Epidermal melanocyte (primary cell): Measurements from ENCODE around the gene SERPINB7.

ENCODE experiments used
- DNase-seq: peaks from one replicate; pipeline ENCODE4 v3.0.0; 2011; ENCODE audit warnings: low spot score; ENCODE audit not compliant: insufficient read length

SERPINB7 gene

DNA sequence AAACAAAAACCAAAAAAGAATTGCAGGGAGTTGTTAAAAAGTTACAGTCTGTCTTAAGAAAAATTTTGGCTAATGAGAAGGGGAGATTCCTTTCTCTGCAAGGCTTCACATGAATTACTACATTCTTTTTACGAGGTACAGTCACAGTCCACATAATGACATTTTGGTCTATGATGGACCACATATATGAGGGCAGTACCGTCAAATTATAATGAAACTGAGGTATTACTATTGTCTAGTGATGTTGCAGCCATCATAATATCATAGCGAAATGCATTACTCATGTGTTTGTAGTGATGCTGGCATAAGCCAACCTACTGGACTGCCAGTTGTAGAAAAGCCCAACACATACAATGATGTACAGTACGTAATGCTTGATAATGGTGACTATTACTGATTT, 12.5 kb downstream of the SERPINB7 start:
- no peak for DNase-seq

DNA sequence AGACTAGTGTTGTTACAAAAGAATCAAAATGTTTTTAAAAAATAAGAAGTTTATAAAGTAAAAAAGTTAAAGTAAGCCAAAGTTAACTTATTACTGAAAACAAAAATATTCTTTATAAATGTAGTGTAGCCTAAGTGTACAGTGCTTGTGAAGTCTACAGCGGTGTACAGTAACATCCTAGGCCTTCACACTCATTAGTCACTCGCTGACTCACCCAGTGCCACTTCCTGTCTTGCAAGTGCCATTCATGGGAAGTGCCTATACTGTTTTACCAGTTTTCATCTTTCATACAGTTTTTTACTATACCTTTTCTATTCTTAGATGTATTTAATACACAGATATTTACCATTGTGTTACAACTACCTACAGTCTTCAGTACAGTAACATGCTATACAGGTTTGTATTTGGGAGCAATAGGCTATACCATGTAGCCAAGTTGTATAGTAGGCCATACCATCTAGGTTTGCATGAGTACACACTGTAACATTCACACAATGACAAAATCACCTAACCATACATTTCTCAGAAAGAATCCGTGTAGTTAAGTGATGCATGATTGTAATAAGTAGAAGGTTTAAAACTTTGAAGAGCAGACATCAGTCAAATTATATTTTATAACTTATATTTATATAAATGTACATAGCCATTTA, 13.4 kb downstream of the SERPINB7 start:
- DNase-seq = no peak

DNA sequence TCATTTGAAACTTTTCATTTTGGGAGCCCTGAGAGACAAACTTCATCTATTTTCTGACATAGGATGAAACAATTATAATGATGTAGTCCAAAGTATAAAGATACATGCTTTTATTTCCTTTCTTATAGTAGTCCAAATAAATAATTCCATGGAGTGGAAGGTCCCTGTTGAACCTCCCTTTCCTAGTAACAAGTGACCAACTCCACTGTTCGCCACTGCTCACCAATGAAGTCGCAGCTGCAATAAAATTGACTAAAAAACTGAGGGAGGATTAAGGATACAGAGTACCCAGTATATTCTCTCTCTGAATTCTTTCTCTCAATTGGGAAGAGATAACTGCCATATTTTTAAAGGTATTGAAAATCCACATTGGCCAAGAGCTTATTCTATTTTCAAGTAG, 14.1 kb downstream of the SERPINB7 start:
- no peak for DNase-seq

DNA sequence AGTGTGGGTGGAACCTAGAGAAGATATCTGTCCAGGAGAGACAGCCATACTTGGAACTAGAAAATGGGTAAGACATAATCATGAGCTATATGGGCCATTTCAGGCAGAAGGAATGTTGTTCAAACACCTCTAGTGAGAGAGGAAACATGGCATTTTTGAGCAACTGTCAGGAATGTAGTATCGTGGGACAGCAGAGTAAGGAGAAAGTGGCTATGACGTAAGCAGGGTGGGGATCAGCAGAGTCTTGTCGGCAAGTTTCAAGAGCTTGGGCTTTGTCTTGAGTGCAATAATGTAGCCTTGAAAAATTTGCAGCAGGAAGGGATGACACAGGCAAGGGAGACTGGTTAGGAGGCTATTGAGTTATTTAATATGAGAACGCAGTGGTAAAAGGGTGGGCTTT, 20.4 kb downstream of the SERPINB7 start:
- no peak for DNase-seq

DNA sequence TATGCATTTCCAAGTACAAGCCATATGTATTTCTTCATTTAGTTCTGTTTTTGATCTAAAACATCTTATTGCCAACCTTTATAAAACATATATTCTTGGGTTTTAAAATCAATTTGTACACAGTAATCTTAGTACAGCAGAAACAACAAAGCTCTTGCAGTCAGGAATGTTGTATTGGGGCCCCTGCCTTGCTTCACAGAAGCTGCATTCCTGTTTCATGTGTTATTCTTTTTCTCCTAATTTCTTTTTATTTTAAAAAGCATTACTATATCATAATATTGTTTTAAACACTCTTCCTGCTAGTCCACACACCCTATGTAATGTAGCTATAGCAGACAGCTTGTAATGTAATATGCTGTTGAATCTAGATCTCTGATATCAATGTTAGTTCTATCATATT, 24.0 kb downstream of the SERPINB7 start:
- DNase-seq = no peak

DNA sequence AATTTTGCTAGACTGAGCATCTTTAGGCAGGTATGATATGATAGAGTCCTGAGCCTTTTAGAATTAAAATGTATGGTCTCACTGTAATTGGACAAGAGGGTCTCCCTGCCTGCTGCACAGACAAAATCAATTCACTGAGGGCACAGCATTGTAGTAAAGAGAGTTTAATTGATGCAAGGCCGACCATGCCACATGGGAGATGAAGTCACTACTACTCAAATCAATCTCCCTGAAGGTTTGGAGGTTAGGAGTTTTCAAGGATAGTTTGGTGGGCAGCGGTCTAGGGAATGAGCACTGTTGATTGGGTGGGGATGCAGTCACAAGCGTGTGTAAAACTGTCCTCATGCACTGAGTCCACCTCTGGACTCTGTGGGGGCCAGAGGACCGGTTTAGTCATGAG, 26.1 kb downstream of the SERPINB7 start:
- no peak for DNase-seq

DNA sequence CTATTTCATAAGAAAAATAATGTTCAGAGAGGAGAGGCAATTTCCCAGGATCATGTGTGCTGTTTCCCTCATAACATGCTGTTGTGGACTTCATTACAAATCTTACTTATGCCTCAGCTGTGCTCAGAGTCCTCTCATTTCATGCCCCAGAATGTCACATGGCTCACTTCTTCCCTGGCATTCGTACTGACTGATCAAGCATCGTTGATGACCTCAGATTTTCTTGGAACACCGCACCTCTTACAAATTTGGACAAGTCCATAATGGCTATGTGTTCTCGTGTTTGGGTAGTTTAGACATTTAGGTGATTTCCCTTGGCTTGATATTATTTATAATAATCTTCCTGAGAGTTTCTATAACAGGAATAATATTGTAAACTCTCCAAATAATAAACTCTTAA, 32.9 kb downstream of the SERPINB7 start:
- DNase-seq = no peak

DNA sequence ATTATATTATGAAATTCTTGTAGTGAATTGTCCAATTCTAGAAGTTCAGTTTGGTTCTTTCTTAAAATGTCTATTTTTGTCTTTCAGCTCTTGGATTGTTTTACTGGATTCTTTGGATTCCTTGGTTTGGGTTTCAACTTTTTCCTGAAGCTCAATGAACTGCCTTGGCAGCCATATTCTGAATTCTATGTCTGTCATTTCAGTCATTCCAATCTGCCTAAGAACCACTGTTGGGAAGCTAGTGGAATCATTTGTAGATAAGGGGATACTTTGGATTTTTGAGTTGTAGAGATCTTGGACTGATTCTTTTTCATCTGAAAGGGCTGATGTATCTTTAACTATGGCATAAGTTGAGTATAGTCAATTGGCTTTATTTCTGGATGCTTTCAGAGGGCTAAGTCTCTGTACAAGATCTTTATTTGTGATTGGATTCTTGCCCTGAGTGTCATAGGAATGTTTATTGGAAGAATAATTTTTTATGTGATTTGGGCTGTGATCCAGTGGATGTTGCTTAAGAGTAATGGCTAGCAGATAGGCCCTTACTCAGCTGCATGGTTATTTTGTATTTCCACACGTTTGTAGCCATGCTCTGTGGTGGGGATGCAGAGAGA, 42.3 kb downstream of the SERPINB7 start:
- no peak for DNase-seq

DNA sequence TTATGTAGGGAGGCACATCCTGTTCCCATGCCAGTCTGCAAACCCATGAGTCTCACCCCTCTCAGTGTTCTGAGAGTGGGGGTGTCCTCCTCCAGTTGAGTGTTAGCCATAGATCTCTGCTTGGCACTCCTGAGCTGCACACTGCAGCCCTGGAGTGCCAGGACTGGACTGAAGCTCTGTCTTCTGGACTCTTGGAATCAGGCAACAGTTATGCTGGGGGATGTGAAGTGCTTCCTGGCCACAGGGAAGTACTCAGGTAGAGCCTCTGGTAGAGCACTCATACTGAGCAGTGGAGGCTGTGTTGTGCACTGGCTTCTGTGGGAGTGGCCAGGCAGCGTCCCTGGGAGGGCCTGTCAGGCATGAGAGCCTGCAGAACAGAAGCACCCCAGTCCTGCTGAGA, 43.0 kb downstream of the SERPINB7 start:
- no peak for DNase-seq

DNA sequence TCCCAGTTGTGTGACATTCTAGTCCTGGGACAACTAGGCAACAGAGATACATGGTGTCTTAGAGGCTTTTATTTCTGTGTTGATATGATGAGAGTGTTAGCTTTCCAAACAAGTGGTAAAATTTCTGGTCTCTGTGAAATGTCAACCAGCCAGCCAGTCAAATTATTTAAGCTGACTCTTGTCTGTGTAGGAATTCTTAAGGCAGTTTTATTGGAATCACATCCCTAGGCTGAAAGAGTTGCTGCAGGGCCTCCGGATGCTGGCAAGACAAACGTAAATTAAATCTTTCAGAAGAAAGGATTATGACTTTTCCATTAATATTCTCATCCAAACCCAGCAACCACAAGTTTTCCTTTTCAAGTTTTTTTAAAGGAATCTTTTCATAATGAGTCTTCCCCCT, 44.6 kb downstream of the SERPINB7 start:
- no peak for DNase-seq

DNA sequence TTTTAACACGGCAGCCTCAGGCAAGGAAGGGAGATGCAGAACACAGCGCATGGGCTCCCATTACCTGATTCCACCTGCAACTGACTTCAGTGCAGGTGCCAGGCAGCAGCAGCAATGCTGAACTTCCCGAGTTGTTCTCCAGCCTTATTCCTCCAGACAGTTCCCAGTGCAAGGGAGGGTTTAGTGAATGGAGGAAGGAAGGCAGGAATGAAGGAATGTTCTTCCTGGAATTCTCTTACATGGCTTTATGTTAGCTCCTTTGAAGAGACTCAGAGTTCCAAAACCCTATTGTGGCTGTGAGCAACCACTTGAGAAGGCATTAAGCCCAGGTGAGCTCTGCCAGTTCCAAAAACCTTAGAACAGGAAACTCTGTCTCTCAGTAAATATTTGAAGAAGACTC, 45.5 kb downstream of the SERPINB7 start:
- no peak for DNase-seq

DNA sequence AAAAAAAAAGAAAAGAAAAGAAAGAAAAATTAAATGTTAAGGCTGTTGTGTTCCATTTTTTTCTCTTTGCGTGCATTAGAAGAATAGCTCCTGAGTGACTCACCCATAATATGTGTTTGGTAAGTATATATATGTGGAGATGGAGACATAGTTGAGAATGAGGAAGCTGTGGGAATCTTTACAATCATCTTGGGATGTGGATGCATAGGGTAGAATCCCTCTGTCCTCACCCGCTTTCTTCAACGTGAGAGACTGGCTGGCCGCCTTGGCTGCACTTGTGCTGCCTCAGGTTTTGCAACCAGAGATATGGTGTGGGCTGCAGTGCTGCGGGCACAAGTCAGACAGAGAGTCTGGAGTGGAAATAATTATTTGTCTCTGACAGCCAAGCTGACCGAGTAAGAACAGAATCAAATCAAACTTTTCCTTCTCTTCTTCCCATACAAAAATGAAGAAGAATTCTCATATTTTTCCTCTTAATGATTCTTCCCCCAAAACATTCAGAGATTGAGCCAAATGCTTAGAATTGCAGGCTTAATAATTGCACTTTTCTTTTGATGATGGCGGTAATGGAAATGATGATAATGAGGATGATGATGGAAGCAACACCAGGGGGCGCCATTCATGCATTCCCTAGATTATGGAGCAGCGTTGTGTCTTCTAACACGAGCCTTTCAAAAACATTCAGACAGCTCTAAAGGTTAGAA, 48.5 kb downstream of the SERPINB7 start:
- no peak for DNase-seq

DNA sequence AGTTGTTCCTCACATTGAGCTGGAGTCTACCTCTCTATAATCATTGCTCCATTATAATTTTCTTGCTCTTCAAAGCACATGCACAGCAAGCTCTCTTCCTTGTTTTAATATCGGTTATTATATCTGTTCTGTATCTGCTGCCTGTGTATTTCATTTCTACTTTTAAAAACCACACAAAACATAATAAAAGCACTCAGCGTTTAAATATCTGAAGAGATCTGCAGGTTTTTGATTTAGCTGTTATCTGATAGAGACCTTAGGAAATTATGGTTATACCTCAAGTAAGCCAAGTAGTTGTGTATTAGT, 49.0 kb downstream of the SERPINB7 start:
- no peak for DNase-seq

DNA sequence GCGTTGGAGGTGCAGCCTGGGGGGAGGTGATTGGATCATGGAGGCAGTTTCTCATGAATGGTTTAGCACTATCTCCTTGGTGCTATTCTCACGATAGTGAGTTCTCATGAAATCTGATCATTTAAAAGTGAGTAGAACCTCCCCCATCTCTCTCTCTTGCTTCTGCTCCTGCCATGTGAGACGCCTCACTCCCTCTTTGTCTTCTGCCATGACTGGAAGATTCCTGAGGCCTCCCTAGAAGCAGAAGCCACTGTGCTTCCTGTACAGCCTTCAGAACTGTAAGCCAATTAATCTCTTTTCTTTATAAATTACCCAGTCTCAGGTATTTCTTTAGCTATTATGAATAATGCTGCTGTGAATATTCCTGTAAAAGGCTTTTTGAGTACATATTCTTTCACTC, 52.9 kb downstream of the SERPINB7 start:
- no peak for DNase-seq

DNA sequence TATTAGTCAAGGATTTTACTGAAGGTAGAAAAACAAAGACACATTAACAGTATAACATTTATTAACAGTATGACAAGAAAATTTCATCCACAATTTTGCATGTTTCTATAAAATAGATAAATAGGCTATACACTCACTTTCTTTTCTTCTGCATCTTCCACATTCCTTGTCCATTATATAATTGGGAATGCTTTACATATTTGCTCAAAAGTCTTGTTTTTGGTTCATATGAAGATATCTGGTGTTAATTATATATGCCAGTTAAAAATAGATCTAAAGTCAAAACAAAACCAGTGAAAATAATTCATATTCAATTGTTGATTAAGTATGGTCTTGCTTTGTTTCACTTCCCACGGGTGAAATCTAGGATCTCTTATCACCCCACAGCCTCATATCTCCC, 53.4 kb downstream of the SERPINB7 start:
- no peak for DNase-seq

DNA sequence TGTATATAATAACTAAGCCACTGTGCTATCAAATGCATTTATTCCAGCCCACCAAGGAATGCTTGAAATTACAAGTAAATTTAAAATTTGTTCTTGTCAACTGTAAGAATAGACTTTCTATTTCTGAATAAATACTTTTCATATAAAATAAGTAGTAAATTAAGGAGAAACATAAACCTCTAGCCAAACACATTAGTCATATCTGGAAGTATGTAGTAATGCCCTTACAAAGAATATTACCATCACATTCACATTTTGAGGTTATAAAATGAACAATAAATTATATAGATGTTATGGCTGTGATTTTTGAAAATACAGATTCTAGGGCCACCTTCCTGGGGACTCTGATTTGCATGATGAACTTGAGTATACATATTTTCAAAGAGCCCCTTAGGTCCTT, 54.7 kb downstream of the SERPINB7 start:
- DNase-seq = no peak

DNA sequence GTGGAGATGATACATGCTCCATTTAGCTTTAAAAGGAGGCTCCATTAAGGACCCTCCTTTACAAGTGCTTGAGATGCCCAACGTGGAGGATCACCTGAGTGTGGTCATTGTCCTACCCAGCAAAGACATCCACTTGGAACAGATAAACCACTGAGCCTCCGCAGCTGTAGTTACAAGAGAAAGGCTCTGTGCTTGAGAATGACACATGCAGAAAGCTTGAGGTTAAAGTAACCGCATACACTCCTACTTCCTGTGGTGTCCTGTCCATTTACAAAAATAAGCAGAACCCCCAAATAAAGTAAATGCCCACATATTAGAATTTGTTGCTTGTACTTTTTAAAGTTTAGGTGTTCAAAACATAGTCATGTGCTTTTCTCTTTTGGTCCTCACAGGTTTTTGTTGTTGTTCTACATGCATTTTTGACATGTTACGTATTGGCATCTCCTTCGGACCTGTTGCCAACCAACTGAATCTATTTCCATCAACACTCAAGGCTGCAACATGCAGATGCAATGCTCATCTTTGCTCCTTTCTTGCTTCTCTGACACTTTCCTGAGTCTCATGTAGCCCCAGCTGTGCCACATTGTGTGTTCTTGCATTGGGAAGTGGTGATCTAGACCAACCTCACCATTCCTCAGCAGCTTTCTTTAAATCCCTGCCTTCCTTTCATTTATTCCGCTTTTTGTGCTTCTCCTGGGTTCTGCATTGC, 56.0 kb downstream of the SERPINB7 start:
- DNase-seq = no peak

DNA sequence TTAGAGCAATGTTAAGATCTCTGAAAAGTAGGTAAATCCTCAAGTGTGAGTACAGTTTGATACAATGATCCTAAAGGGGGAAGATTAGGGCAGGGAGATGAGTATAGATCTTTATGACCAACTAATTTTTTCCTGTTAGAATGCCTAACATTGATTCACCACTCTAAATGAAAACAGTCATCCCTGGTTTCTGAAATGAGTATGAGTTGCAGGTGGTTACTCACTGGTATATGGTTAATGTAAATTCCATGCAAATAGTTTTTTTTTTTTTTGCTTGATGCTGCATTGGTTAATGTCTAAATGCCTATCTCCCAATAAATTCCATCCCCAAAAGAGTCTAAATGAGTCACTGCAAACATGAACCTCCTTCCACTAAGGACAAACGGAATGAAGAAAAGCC, 57.3 kb downstream of the SERPINB7 start:
- no peak for DNase-seq

DNA sequence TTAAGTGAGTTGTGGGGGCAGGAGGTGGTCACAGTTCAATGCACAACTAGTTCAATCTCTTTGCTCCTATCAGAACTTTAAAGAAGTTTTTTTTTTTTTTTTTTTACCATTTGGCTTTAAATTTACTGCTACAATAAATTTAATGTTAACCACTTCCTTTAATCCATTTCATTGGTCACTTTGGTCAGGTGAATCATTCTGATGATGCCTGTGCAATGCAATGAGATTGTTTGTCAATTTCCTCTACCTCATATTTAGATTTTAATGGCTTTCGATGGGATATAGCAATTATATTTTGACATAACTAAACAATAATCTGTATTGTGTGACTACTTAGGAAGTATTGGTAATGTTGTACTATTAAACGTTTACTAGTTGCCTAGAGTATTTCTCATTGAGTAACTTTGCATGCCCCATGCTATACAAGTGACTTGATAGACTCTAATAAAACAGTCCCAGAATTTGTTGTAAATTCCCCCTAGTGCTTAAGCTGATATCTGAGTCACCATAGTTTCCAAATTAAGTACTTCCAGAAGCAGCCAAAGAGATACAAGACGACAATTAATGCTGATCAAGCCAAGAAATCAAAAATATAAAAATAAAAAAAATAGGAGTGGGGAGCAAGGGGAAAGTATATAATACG, 59.4 kb downstream of the SERPINB7 start:
- no peak for DNase-seq

DNA sequence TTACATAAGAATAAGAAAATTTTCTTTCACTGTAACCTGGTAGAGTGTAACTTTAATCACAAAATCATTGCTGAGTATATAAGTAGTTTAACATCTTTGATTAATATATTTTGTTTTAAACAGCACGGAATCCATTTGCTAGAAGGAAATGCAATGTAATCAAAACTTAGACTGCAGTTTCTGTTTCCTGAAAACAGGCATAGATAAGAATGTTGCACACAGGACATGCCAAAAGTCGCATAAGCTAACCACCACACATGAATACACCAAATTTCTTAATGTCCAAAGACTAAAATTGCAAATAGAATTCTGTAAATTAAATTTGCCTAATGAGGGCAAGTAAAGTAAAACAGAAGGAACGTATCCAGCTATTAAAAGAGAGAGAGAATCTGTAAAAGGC, 61.2 kb downstream of the SERPINB7 start:
- no peak for DNase-seq

DNA sequence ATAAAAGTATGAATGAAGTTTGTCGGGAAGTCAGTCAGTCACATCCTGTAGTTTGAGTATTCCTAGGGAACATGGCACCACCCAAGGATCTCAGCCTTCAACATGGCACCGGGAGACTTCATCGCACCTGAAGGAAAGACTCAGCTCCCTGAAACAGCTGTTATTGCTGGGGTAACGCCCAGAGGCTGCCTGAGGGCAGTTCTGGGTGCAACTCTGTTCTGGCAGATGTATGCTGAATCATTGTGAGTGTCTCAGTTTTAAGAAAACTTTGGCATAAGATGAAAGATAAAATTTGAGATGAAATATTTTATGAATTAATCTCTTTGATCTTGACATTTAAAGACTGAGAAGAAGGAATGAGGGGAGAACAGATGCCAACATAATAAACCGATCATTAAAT, 62.4 kb downstream of the SERPINB7 start:
- DNase-seq = no peak

DNA sequence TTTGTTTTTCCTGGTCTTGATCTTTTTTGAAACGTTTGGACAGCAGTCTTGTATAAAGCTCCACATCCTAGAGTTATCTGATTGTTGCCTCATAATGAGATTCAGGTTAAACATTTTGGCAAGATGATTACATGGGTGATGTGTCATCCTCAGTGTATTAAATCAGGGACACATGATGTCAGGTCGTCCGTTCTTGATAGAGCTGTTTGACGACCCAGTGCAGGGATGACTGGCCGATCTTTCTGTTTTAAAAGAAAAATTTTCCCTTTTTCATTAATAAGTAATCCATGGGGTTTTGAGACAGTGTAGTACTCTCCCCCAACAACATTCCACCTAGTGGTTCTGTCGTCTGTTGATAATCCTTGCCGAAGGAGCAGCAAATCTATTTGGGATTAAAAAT, 67.8 kb downstream of the SERPINB7 start:
- DNase-seq = no peak
